Measurements from ENCODE around the gene CLTCL1.

Gene CLTCL1

DNA sequence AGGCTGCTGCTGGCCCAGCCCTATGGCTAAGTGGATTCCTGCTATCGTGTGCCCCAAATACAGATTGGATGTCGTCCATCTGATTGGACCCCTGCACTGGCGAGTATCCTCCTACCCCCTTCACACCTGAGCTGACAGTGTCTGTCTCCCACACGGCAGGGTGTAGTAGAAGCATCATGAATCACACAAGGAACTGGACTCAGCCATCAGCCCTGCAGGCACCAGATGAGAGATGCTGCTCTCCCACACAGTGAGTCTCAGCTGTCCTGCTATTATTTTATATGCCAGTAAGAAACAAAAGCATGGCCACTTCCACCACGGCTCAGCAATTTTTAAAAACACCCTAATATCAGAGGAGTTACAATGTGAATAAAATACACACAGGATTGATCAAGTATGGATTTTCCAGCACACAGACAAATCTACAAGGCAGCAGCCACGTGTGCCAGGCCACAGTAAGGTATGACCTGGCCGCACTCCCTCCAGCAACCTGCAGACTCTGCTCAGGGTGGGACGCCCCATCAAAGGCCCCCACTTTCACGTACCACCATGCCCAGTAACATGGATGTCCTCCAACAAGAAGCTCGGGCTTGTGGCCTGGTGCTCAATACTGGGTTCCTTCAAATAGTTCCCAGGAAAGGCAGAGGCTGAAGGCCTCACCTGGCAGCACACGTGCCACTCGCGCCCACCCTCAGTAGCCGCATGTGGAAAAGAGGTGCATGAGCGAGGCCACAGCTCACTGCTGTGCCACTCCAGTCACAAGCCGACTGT lies 96.6 kb downstream of the CLTCL1 start:
- Histone ChIP-seq H3K27me3 (ENCODE audit: insufficient read depth, poor library complexity, severe bottlenecking) (no peaks in the 10 kb centered on the region), H3K27ac (replicated peaks) (no peak overlapping the region), H3K4me3 (replicated peaks; ENCODE audit: insufficient read depth, low read length) (no peak overlapping the region)
- DNase-seq (ENCODE audit: low read depth in 1 of 2, low spot score in 1 of 2), result no peak
- TF ChIP-seq GABPA (IDR thresholded peaks at IDR 0.05; ENCODE audit: low read depth) (no peak), SPI1 (IDR thresholded peaks at IDR 0.05; ENCODE audit: borderline replicate concordance, low read depth) (no peak), POLR2AphosphoS5 (IDR thresholded peaks at IDR 0.05; ENCODE audit: low read depth) (no peak)
- TF ChIP-seq, protein P1, sequence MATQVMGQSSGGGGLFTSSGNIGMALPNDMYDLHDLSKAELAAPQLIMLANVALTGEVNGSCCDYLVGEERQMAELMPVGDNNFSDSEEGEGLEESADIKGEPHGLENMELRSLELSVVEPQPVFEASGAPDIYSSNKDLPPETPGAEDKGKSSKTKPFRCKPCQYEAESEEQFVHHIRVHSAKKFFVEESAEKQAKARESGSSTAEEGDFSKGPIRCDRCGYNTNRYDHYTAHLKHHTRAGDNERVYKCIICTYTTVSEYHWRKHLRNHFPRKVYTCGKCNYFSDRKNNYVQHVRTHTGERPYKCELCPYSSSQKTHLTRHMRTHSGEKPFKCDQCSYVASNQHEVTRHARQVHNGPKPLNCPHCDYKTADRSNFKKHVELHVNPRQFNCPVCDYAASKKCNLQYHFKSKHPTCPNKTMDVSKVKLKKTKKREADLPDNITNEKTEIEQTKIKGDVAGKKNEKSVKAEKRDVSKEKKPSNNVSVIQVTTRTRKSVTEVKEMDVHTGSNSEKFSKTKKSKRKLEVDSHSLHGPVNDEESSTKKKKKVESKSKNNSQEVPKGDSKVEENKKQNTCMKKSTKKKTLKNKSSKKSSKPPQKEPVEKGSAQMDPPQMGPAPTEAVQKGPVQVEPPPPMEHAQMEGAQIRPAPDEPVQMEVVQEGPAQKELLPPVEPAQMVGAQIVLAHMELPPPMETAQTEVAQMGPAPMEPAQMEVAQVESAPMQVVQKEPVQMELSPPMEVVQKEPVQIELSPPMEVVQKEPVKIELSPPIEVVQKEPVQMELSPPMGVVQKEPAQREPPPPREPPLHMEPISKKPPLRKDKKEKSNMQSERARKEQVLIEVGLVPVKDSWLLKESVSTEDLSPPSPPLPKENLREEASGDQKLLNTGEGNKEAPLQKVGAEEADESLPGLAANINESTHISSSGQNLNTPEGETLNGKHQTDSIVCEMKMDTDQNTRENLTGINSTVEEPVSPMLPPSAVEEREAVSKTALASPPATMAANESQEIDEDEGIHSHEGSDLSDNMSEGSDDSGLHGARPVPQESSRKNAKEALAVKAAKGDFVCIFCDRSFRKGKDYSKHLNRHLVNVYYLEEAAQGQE (IDR thresholded peaks at IDR 0.05; ENCODE audit: insufficient replicate concordance, low read depth), result no peak
- TF ChIP-seq, protein P2, sequence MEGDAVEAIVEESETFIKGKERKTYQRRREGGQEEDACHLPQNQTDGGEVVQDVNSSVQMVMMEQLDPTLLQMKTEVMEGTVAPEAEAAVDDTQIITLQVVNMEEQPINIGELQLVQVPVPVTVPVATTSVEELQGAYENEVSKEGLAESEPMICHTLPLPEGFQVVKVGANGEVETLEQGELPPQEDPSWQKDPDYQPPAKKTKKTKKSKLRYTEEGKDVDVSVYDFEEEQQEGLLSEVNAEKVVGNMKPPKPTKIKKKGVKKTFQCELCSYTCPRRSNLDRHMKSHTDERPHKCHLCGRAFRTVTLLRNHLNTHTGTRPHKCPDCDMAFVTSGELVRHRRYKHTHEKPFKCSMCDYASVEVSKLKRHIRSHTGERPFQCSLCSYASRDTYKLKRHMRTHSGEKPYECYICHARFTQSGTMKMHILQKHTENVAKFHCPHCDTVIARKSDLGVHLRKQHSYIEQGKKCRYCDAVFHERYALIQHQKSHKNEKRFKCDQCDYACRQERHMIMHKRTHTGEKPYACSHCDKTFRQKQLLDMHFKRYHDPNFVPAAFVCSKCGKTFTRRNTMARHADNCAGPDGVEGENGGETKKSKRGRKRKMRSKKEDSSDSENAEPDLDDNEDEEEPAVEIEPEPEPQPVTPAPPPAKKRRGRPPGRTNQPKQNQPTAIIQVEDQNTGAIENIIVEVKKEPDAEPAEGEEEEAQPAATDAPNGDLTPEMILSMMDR (IDR thresholded peaks at IDR 0.05; ENCODE audit: insufficient read depth, low read length), result no peak

DNA sequence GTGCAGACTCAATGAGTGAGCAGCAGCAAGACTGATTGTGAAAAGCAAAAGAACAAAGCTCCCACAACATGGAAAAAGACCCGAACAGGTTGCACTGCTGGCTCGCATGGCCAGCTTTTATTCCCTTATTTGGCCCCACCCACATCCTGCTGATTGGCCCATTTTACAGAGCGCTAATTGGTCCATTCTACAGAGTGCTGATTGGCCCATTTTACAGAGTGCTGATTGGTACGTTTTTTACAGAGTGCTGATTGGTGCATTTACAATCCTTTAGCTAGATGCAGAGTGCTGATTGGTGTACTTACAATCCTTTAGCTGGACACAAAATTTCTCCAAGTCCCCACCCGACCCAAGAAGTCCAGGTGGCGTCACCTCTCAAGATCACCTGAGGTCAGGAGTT lies 97.6 kb downstream of the CLTCL1 start:
- no peak overlapping the region for H3K27ac ChIP-seq (replicated peaks)
- no peak for DNase-seq (ENCODE audit: low read depth in 1 of 2, low spot score in 1 of 2)
- no peak for TF ChIP-seq SPI1 (IDR thresholded peaks at IDR 0.05; ENCODE audit: borderline replicate concordance, low read depth)
- no peak for TF ChIP-seq GABPA (IDR thresholded peaks at IDR 0.05; ENCODE audit: low read depth)
- TF ChIP-seq POLR2AphosphoS5 (IDR thresholded peaks at IDR 0.05; ENCODE audit: low read depth), result no peak
- TF ChIP-seq, protein P1 (IDR thresholded peaks at IDR 0.05; ENCODE audit: insufficient replicate concordance, low read depth), result no peak
- TF ChIP-seq, protein P2 (IDR thresholded peaks at IDR 0.05; ENCODE audit: insufficient read depth, low read length), result no peak
- H3K4me3 ChIP-seq (replicated peaks; ENCODE audit: insufficient read depth, low read length), result no peak overlapping the region
- H3K27me3 ChIP-seq (ENCODE audit: insufficient read depth, poor library complexity, severe bottlenecking), result no peaks in the 10 kb centered on the region

DNA sequence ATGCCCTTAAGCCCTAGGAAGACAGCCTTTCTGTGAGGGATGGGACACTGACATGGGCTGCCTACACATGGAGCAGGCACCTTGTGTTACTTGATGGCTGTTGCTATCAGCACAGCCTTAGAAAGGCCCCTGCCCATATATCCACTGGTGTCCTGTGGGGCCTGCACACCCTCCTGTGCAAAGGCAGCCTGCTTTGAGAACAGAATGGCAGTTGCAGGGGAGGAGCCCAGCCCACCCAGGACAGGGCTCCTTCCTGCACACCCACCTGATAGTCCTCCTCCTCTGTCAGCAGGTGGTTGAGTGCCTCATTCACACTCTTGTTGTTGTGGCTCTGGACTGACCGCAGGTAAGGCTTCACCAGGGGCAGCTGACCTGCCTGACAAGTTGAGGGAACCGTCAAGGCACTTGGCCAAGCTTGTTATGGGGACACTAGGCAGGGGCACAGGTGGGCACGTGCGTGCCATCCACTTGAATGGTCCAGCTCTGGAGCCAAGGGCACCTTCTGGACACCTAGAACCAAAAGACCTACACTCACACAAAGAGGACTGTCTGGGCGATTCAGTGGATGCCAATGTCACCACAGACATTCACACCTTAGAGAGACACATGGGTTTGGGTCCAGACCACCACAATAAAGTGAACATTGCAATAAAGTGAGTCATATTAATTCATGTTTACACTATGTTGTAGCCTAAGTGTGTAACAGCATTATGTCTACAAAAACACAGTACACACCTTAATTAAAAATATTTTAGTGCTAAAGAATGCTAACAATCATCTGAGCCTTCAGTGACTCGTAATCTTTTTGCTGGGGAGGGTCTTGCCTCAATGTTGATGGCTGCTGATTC lies 103.6 kb downstream of the CLTCL1 start:
- Histone ChIP-seq H3K27me3 (ENCODE audit: insufficient read depth, poor library complexity, severe bottlenecking) (no peaks in the 10 kb centered on the region), H3K4me3 (replicated peaks; ENCODE audit: insufficient read depth, low read length) (no peak overlapping the region), H3K27ac (replicated peaks) (no peak overlapping the region)
- no peak for TF ChIP-seq POLR2AphosphoS5 (IDR thresholded peaks at IDR 0.05; ENCODE audit: low read depth)
- no peak for DNase-seq (ENCODE audit: low read depth in 1 of 2, low spot score in 1 of 2)

DNA sequence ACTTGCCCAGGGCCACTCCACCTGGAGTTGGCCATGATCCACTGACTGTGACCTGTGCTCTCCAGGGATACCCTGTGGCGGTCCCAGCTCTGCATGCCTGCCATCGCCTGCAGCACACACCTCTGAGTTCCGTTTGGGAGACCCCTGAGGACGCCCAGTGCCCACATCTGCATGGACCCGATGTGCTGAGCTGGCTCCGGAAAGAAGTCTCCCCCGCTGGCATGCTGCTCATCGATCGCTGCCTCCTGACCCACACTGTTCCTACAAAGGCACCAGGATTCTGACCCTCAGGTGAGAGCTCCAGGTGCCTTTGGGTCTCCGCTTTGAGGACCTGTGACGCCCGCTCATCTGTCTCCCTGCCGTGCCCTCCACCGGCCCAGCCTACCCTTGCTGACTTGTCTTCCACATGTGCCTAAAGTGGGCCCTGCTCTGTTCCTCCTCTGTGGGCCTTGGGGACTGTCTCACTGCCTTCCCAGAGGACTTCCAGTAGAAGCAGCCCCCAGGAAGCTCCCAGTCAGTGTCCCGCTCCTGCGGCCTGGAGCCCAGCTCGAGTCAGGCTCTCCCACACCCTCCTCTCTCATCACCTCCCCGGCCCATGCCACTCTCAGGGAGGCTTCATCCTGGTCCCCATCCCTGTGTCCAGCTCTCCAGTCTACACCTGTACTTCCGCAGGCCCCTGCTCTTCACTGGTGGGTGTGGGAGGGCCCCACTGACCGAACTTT lies 107.1 kb downstream of the CLTCL1 start:
- no peak for DNase-seq (ENCODE audit: low read depth in 1 of 2, low spot score in 1 of 2)
- Histone ChIP-seq H3K27ac (replicated peaks) (no peak overlapping the region), H3K27me3 (ENCODE audit: insufficient read depth, poor library complexity, severe bottlenecking) (no peaks in the 10 kb centered on the region), H3K4me3 (replicated peaks; ENCODE audit: insufficient read depth, low read length) (no peak overlapping the region)
- TF ChIP-seq, protein P1 (IDR thresholded peaks at IDR 0.05; ENCODE audit: insufficient replicate concordance, low read depth), result no peak
- peak; percentile 17; the same call in 1 of the 2 replicates for TF ChIP-seq POLR2AphosphoS5 (IDR thresholded peaks at IDR 0.05; ENCODE audit: low read depth)
